ENCODE results near the gene PGP.

The PGP gene

GRCh38 chr16:2232094-2232990 is 17.7 kb upstream of the PGP start:
- no peak overlapping the region for H3K4me3 ChIP-seq
- TF ChIP-seq, protein P1, sequence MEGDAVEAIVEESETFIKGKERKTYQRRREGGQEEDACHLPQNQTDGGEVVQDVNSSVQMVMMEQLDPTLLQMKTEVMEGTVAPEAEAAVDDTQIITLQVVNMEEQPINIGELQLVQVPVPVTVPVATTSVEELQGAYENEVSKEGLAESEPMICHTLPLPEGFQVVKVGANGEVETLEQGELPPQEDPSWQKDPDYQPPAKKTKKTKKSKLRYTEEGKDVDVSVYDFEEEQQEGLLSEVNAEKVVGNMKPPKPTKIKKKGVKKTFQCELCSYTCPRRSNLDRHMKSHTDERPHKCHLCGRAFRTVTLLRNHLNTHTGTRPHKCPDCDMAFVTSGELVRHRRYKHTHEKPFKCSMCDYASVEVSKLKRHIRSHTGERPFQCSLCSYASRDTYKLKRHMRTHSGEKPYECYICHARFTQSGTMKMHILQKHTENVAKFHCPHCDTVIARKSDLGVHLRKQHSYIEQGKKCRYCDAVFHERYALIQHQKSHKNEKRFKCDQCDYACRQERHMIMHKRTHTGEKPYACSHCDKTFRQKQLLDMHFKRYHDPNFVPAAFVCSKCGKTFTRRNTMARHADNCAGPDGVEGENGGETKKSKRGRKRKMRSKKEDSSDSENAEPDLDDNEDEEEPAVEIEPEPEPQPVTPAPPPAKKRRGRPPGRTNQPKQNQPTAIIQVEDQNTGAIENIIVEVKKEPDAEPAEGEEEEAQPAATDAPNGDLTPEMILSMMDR (IDR thresholded peaks at IDR 0.05) = no peak
- H3K27ac ChIP-seq = no peak overlapping the region
- no peak for DNase-seq (ENCODE audit: low spot score)

DNA sequence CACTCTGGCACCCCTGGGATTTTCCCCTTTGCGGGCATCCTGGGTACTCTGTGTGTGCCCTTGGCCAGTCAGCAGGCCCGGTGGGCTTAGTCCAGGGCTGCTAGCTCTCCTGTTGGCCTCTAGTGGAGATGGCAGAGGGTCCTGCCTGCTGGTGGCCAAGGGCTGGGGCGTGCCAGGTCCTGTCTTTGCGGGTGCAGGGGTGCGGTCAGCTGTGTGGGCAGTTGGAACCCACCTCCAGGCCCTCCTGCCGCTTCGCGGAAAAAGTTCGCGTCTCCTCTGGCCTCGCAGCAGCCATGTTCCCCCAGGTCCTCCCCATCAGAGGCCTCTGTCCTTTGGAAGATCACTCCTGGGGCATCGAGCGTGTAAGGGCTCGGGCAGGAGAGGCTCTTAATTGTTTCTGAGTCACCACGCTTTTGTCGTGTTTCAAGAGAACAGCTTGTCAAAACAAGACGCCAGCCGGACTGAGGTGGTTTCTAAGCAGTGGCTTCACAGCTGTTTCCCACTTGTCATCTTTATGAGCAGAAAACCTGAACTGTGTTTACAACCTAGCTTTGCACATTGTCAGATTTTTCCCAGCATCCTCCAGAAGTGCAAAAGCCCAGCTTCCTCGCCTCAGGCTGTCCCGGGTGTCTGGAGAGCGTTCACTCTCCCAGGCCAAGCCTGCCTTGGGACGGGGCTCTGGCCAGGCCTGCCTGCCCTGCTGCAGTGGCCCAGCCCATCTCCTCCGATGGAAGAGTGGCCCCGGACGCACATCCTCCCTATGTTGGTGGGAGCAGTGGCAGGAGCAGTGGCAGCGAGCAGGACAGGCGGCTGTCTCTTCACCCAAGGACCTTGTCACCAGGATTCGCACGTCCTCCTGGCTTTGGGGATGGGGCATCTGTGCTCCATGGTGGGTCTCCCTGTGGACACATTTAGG is 16.6 kb upstream of the PGP start:
- no peak overlapping the region for H3K27ac ChIP-seq
- H3K4me3 ChIP-seq = no peak overlapping the region
- no peak for DNase-seq (ENCODE audit: low spot score)
- TF ChIP-seq, protein P1 (IDR thresholded peaks at IDR 0.05) = no peak

DNA sequence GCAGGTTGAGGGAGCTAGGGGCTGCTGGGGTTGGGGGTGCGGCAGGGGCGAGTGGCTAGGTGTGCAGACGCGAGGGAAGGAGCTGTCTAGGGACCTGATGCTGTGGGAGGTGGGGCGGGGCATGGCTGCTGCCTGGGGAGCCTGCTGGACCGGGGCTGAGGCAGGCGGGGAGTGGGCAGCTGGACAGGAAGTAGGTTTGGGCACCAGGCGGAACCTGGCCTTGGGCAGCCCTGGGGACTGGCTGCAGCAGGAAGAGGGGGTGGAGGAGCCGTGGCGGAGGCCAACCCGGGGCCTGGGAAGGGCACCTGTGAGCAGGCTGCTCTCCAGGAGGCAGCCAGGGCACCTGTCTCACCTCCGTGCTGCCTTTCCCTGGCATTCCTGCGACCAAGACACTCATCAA is 15.7 kb upstream of the PGP start:
- TF ChIP-seq, protein P1 (IDR thresholded peaks at IDR 0.05) = no peak
- H3K27ac ChIP-seq = no peak overlapping the region
- H3K4me3 ChIP-seq = no peak overlapping the region
- no peak for DNase-seq (ENCODE audit: low spot score)

DNA sequence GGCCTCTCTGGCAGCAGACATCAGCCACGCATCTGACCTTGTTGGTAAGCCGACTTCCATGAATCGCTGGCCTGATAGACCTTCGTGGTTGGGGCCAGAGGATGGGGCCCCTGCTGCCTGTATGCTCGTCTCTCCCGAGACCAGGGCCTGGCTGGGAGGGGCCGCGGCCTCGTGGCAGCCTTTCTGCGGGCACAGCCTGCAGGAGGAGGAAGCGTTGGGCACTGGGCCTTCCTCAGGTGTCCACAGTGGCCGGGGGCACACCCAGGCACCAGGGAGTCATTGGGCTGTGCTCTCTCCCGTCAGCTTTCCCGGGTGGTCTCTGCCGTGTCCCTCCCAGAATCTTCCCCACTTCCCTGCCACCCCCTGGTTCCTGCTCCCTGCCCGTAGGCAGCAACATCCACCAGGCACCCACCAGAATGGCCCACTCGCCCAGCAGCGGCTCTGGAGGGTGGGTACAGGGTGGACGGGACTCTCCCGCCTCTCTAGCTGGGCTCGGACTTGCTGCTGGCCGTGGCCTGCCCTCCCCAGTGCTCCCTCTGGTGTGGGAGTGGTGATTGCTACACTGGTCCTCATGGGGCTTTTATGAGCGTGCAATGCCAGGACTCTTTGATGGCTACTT is 15.1 kb upstream of the PGP start:
- Histone ChIP-seq H3K27ac (no peak overlapping the region), H3K4me3 (no peak overlapping the region)
- DNase-seq (ENCODE audit: low spot score) = no peak
- TF ChIP-seq, protein P1 (IDR thresholded peaks at IDR 0.05) = no peak

GRCh38 chr16:2229091-2229490 is 14.5 kb upstream of the PGP start:
- DNase-seq (ENCODE audit: low spot score) = no peak
- TF ChIP-seq, protein P1 (IDR thresholded peaks at IDR 0.05) = no peak
- H3K27ac ChIP-seq = no peak overlapping the region
- H3K4me3 ChIP-seq = no peak overlapping the region

- no peak overlapping the region for H3K27ac ChIP-seq
- H3K4me3 ChIP-seq = no peak overlapping the region
- no peak for DNase-seq (ENCODE audit: low spot score)
- TF ChIP-seq, protein P1 (IDR thresholded peaks at IDR 0.05) = no peak
Measured at GRCh38 chr16:2228161-2228824, 13.7 kb upstream of the PGP start.
